HEK293 (cell line): ENCODE data around the gene TMEM87B.

Experiments
- AEBP2 ChIP-seq: fragments of 450-650 bp; formaldehyde crosslinking; IDR thresholded peaks from 2 replicates; pipeline ENCODE4 v1.5.1; 2016; ENCODE audit warnings: missing biosample characterization, missing genetic modification characterization, borderline replicate concordance
- EGR2 ChIP-seq: fragments of 450-650 bp; formaldehyde crosslinking; IDR thresholded peaks from 2 replicates; pipeline ENCODE4 v1.5.1; 2016; ENCODE audit warnings: low read depth, missing biosample characterization, missing genetic modification characterization
- ZBTB10 ChIP-seq: fragments of 450-650 bp; formaldehyde crosslinking; IDR thresholded peaks from 2 replicates; pipeline ENCODE4 v1.5.1; 2016; ENCODE audit warnings: missing biosample characterization, missing genetic modification characterization
- ZNF133 ChIP-seq: fragments of 450-650 bp; formaldehyde crosslinking; IDR thresholded peaks from 2 replicates; pipeline ENCODE4 v1.5.1; 2016; ENCODE audit warnings: missing biosample characterization, missing genetic modification characterization
- ZNF174 ChIP-seq: fragments of 450-650 bp; formaldehyde crosslinking; IDR thresholded peaks from 2 replicates; pipeline ENCODE4 v1.5.0; 2017; ENCODE audit warnings: missing biosample characterization, mild to moderate bottlenecking, missing genetic modification characterization
- ZNF530 ChIP-seq: fragments of 450-650 bp; formaldehyde crosslinking; IDR thresholded peaks from 2 replicates; pipeline ENCODE4 v1.5.1; 2016; ENCODE audit warnings: low read depth, missing biosample characterization, missing genetic modification characterization
- ZNF776 ChIP-seq: fragments of 450-650 bp; formaldehyde crosslinking; IDR thresholded peaks from 2 replicates; pipeline ENCODE4 v1.5.0; 2017; ENCODE audit warnings: missing biosample characterization, missing genetic modification characterization, borderline replicate concordance
- TF ChIP-seq, protein P1 (sequence below): fragments of 450-650 bp; formaldehyde crosslinking; IDR thresholded peaks from 2 replicates; pipeline ENCODE4 v1.5.1; 2016; ENCODE audit warnings: missing biosample characterization, missing genetic modification characterization
- TF ChIP-seq, protein P2 (sequence below): fragments of 450-650 bp; formaldehyde crosslinking; IDR thresholded peaks from 2 replicates; pipeline ENCODE4 v1.5.1; 2016; ENCODE audit warnings: missing biosample characterization, missing genetic modification characterization

- TF ChIP-seq EGR2 (tag by site-specific recombination) (no peak), ZNF174 (no peak), ZNF776 (tag by site-specific recombination) (no peak), ZNF530 (tag by site-specific recombination) (no peak), AEBP2 (tag by site-specific recombination) (no peak), ZNF133 (tag by site-specific recombination) (no peak), ZBTB10 (tag by site-specific recombination) (no peak)
- TF ChIP-seq, protein P1, sequence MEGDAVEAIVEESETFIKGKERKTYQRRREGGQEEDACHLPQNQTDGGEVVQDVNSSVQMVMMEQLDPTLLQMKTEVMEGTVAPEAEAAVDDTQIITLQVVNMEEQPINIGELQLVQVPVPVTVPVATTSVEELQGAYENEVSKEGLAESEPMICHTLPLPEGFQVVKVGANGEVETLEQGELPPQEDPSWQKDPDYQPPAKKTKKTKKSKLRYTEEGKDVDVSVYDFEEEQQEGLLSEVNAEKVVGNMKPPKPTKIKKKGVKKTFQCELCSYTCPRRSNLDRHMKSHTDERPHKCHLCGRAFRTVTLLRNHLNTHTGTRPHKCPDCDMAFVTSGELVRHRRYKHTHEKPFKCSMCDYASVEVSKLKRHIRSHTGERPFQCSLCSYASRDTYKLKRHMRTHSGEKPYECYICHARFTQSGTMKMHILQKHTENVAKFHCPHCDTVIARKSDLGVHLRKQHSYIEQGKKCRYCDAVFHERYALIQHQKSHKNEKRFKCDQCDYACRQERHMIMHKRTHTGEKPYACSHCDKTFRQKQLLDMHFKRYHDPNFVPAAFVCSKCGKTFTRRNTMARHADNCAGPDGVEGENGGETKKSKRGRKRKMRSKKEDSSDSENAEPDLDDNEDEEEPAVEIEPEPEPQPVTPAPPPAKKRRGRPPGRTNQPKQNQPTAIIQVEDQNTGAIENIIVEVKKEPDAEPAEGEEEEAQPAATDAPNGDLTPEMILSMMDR, result no peak
- TF ChIP-seq, protein P2, sequence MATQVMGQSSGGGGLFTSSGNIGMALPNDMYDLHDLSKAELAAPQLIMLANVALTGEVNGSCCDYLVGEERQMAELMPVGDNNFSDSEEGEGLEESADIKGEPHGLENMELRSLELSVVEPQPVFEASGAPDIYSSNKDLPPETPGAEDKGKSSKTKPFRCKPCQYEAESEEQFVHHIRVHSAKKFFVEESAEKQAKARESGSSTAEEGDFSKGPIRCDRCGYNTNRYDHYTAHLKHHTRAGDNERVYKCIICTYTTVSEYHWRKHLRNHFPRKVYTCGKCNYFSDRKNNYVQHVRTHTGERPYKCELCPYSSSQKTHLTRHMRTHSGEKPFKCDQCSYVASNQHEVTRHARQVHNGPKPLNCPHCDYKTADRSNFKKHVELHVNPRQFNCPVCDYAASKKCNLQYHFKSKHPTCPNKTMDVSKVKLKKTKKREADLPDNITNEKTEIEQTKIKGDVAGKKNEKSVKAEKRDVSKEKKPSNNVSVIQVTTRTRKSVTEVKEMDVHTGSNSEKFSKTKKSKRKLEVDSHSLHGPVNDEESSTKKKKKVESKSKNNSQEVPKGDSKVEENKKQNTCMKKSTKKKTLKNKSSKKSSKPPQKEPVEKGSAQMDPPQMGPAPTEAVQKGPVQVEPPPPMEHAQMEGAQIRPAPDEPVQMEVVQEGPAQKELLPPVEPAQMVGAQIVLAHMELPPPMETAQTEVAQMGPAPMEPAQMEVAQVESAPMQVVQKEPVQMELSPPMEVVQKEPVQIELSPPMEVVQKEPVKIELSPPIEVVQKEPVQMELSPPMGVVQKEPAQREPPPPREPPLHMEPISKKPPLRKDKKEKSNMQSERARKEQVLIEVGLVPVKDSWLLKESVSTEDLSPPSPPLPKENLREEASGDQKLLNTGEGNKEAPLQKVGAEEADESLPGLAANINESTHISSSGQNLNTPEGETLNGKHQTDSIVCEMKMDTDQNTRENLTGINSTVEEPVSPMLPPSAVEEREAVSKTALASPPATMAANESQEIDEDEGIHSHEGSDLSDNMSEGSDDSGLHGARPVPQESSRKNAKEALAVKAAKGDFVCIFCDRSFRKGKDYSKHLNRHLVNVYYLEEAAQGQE (tag by site-specific recombination), result no peak
Measured at GRCh38 chr2:112075490-112076260, 20.6 kb downstream of the TMEM87B start.
